WTC11 (cell line): Measurements from ENCODE around the gene IQCK. TPM values are rescaled to one million over a fixed set of nuclear protein-coding genes. Genes with fewer than 3 reads are reported as not detected.

Experiments used
- ATAC-seq: fragments of 200-7000 bp; cut with Tn5 transposase; 2 replicates; pipeline ENCODE4 v1.10.0; 2021; ENCODE audit warnings: mild to moderate bottlenecking, moderate library complexity
- CTCF ChIA-PET: fragments of 300-600 bp; sonication (Branson Sonifier 250); formaldehyde crosslinking; loops from one replicate; lab custom pipeline; 2021; ENCODE audit warnings: antibody characterized with exemption; lab: Charles Lee
- POLR2A ChIA-PET: fragments of 350-600 bp; sonication (Branson Sonifier 250); formaldehyde crosslinking; loops from one replicate; lab custom pipeline; 2021; ENCODE audit warnings: antibody characterized with exemption; lab: Charles Lee
- DNase-seq: peaks from one replicate; pipeline ENCODE4 v3.0.0; 2021; ENCODE audit warnings: low spot score
- H3K27ac Mint-ChIP-seq: 2 replicates; pipeline ENCODE4 v1.8.0; 2021; ENCODE audit warnings: mixed read lengths
- H3K27me3 Mint-ChIP-seq: 2 replicates; pipeline ENCODE4 v1.8.0; 2021; ENCODE audit warnings: low read depth, mild to moderate bottlenecking, moderate library complexity, mixed read lengths
- H3K36me3 Mint-ChIP-seq: 2 replicates; pipeline ENCODE4 v1.8.0; 2021; ENCODE audit warnings: mixed read lengths
- H3K4me1 Mint-ChIP-seq: 2 replicates; pipeline ENCODE4 v1.8.0; 2022; ENCODE audit warnings: mixed read lengths
- H3K4me3 Mint-ChIP-seq: 2 replicates; pipeline ENCODE4 v1.8.0; 2021; ENCODE audit warnings: mild to moderate bottlenecking, moderate library complexity, mixed read lengths
- H3K9me3 Mint-ChIP-seq: 2 replicates; pipeline ENCODE4 v1.8.0; 2021; ENCODE audit warnings: mixed read lengths
- ATF2 ChIP-seq: sonication (generic); formaldehyde crosslinking; IDR thresholded peaks from 2 replicates; pipeline ENCODE4 v1.8.1; 2022; ENCODE audit warnings: low read depth, missing genetic modification reagents, borderline replicate concordance
- ATF6 ChIP-seq: sonication (generic); formaldehyde crosslinking; IDR thresholded peaks from 2 replicates; pipeline ENCODE4 v1.8.1; 2023; ENCODE audit warnings: mild to moderate bottlenecking, missing genetic modification reagents
- CREB1 ChIP-seq: sonication (generic); formaldehyde crosslinking; IDR thresholded peaks from 2 replicates; pipeline ENCODE4 v1.8.0; 2023; ENCODE audit warnings: mild to moderate bottlenecking, missing genetic modification reagents
- E2F4 ChIP-seq: sonication (generic); formaldehyde crosslinking; IDR thresholded peaks from 2 replicates; pipeline ENCODE4 v1.8.1; 2022; ENCODE audit warnings: low read depth, mild to moderate bottlenecking, moderate library complexity, missing genetic modification reagents, borderline replicate concordance
- FOXK1 ChIP-seq: sonication (generic); formaldehyde crosslinking; IDR thresholded peaks from 2 replicates; pipeline ENCODE4 v1.8.0; 2022; ENCODE audit warnings: mild to moderate bottlenecking, moderate library complexity, missing genetic modification reagents
- FOXP1 ChIP-seq: sonication (generic); formaldehyde crosslinking; IDR thresholded peaks from 2 replicates; pipeline ENCODE4 v1.8.0; 2022; ENCODE audit warnings: missing genetic modification reagents, mild to moderate bottlenecking, moderate library complexity, borderline replicate concordance
- FOXP4 ChIP-seq: sonication (generic); formaldehyde crosslinking; IDR thresholded peaks from 2 replicates; pipeline ENCODE4 v1.8.0; 2022; ENCODE audit warnings: mild to moderate bottlenecking, missing genetic modification reagents
- JAZF1 ChIP-seq: fragments of 250-450 bp; sonication (Bioruptor Pico); IDR thresholded peaks from 2 replicates; pipeline ENCODE4 v1.9.0; 2021; ENCODE audit warnings: moderate library complexity, mild to moderate bottlenecking, inconsistent platforms
- MXD4 ChIP-seq: fragments of 250-450 bp; sonication (Bioruptor Pico); IDR thresholded peaks from 2 replicates; pipeline ENCODE4 v1.8.0; 2021; ENCODE audit warnings: mild to moderate bottlenecking, moderate library complexity, borderline replicate concordance
- NFATC4 ChIP-seq: fragments of 250-450 bp; sonication (Bioruptor Pico); IDR thresholded peaks from 2 replicates; pipeline ENCODE4 v1.9.0; 2021; ENCODE audit warnings: mild to moderate bottlenecking
- NFYB ChIP-seq: sonication (generic); formaldehyde crosslinking; conservative IDR thresholded peaks from 2 replicates; pipeline ENCODE4 v1.8.0; 2022; ENCODE audit warnings: low read depth, missing genetic modification reagents
- ZNF121 ChIP-seq: sonication (generic); formaldehyde crosslinking; IDR thresholded peaks from 2 replicates; pipeline ENCODE4 v1.8.0; 2023; ENCODE audit warnings: missing genetic modification reagents
- ZNF232 ChIP-seq: sonication (generic); formaldehyde crosslinking; IDR thresholded peaks from 2 replicates; pipeline ENCODE4 v1.8.0; 2022; ENCODE audit warnings: mild to moderate bottlenecking, missing genetic modification reagents
- ZNF263 ChIP-seq: sonication (generic); formaldehyde crosslinking; IDR thresholded peaks from 2 replicates; pipeline ENCODE4 v1.8.1; 2022; ENCODE audit warnings: low read depth, mild to moderate bottlenecking, moderate library complexity, missing genetic modification reagents
- ZNF281 ChIP-seq: sonication (generic); formaldehyde crosslinking; IDR thresholded peaks from 2 replicates; pipeline ENCODE4 v1.8.0; 2023; ENCODE audit warnings: mild to moderate bottlenecking, missing genetic modification reagents
- ZNF423 ChIP-seq: fragments of 250-450 bp; sonication (Bioruptor Pico); IDR thresholded peaks from 2 replicates; pipeline ENCODE4 v2.1.2; 2022; ENCODE audit warnings: mild to moderate bottlenecking, moderate library complexity
- ZNF425 ChIP-seq: fragments of 250-450 bp; sonication (Bioruptor Pico); conservative IDR thresholded peaks from 2 replicates; pipeline ENCODE4 v1.9.0; 2021; ENCODE audit warnings: mild to moderate bottlenecking
- ZNF512 ChIP-seq: sonication (generic); formaldehyde crosslinking; IDR thresholded peaks from 2 replicates; pipeline ENCODE4 v1.8.1; 2022; ENCODE audit warnings: missing genetic modification reagents, borderline replicate concordance
- total RNA-seq: library from RNA; stranded (reverse); gene quantifications from 3 replicates; pipeline ENCODE4 v1.2.3, GENCODE V29; 2021

The IQCK gene
- total RNA-seq, 1 experiment from 2014 or later: 5.8 TPM

- no peak for TF ChIP-seq ZNF512
- TF ChIP-seq NFATC4: no peak
Measured at GRCh38 chr16:19840524-19841110, 122.5 kb downstream of the IQCK start (continued).

- DNase-seq: no peak
- Mint-ChIP-seq H3K4me3 (no peak overlapping the region), H3K36me3 (no peaks in the 10 kb centered on the region), H3K27me3 (no peaks in the 10 kb centered on the region; the same call in 1 of the 2 replicates), H3K9me3 (no peaks in the 10 kb centered on the region), H3K4me1 (peaks cover 18% of the 10 kb centered on the region), H3K27ac (no peak overlapping the region)
- no peak for TF ChIP-seq ZNF232 (CRISPR knock-in tag)
- TF ChIP-seq ZNF281 (CRISPR knock-in tag): no peak
- TF ChIP-seq ZNF423 (CRISPR knock-in tag): no peak
- no peak for TF ChIP-seq FOXP1 (CRISPR knock-in tag)
- no peak for TF ChIP-seq JAZF1 (CRISPR knock-in tag)
- ATAC-seq: no peak
- POLR2A ChIA-PET: no interaction called here
- CTCF ChIA-PET: no interaction called here
Measured at GRCh38 chr16:19841184-19841583, 123.1 kb downstream of the IQCK start.

GRCh38 chr16:19842426-19843157 is 124.5 kb downstream of the IQCK start:
- H3K9me3 Mint-ChIP-seq: no peaks in the 10 kb centered on the region
- no peak overlapping the region for H3K27ac Mint-ChIP-seq
- H3K4me1 Mint-ChIP-seq: peaks cover 13% of the 10 kb centered on the region
- ChIA-PET POLR2A (no interaction called here), CTCF (interaction anchor here (0.8 kb wide), 1 partner anchor 65 kb away, joined by 3 read pairs; no protein-coding TSS in a partner anchor)
- no peak for DNase-seq
- ATAC-seq: no peak
- no peaks in the 10 kb centered on the region for H3K36me3 Mint-ChIP-seq
- no peak overlapping the region for H3K4me3 Mint-ChIP-seq
- H3K27me3 Mint-ChIP-seq: no peaks in the 10 kb centered on the region; the same call in 1 of the 2 replicates
- TF ChIP-seq ZNF263 (CRISPR knock-in tag) (no peak), CREB1 (CRISPR knock-in tag) (no peak), ZNF425 (CRISPR knock-in tag) (no peak), ZNF121 (CRISPR knock-in tag) (no peak), ZNF423 (CRISPR knock-in tag) (no peak), FOXK1 (CRISPR knock-in tag) (no peak), ZNF232 (CRISPR knock-in tag) (no peak), E2F4 (CRISPR knock-in tag) (no peak), FOXP4 (CRISPR knock-in tag) (no peak), ATF2 (CRISPR knock-in tag) (no peak), MXD4 (no peak), NFYB (CRISPR knock-in tag) (no peak), JAZF1 (CRISPR knock-in tag) (no peak), ATF6 (CRISPR knock-in tag) (no peak)
